GM12873 (cell line): ENCODE measurements around the gene PLPPR3.

Source experiments
- TF ChIP-seq, protein P1 (sequence below): IDR thresholded peaks from 2 replicates; pipeline ENCODE4 v1.5.1; 2012; ENCODE audit warnings: low read depth, mild to moderate bottlenecking, moderate library complexity, low read length, control low read depth; ENCODE audit not compliant: insufficient read depth; ENCODE audit errors: missing control alignments

The PLPPR3 gene

DNA sequence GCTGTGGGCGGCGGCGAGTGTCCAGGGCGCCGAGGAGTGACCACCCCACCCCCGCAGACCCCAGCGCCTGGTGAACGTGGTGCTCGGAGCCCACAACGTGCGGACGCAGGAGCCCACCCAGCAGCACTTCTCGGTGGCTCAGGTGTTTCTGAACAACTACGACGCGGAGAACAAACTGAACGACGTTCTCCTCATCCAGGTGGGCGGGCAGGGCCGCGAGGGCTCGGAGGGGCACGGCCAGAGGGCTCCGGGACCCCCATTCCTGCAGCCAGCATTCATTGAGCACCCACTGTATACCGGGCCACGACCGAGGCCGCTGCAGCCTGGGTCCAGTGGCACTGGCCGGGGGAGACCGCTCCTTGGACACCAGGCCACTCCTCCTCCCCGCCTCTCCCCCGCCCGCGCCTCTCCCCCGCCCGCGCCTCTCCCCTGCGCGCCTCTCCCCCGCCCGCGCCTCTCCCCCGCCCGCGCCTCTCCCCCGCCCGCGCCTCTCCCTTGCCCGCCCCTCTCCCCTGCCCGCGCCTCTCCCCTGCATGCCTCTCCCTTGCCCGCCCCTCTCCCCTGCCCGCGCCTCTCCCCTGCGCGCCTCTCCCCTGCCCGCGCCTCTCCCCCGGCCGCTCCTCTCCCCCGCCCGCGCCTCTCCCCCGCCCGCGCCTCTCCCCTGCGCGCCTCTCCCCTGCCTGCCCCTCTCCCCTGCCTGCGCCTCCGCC is 22.2 kb upstream of the PLPPR3 start:
- TF ChIP-seq, protein P1, sequence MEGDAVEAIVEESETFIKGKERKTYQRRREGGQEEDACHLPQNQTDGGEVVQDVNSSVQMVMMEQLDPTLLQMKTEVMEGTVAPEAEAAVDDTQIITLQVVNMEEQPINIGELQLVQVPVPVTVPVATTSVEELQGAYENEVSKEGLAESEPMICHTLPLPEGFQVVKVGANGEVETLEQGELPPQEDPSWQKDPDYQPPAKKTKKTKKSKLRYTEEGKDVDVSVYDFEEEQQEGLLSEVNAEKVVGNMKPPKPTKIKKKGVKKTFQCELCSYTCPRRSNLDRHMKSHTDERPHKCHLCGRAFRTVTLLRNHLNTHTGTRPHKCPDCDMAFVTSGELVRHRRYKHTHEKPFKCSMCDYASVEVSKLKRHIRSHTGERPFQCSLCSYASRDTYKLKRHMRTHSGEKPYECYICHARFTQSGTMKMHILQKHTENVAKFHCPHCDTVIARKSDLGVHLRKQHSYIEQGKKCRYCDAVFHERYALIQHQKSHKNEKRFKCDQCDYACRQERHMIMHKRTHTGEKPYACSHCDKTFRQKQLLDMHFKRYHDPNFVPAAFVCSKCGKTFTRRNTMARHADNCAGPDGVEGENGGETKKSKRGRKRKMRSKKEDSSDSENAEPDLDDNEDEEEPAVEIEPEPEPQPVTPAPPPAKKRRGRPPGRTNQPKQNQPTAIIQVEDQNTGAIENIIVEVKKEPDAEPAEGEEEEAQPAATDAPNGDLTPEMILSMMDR = no peak

DNA sequence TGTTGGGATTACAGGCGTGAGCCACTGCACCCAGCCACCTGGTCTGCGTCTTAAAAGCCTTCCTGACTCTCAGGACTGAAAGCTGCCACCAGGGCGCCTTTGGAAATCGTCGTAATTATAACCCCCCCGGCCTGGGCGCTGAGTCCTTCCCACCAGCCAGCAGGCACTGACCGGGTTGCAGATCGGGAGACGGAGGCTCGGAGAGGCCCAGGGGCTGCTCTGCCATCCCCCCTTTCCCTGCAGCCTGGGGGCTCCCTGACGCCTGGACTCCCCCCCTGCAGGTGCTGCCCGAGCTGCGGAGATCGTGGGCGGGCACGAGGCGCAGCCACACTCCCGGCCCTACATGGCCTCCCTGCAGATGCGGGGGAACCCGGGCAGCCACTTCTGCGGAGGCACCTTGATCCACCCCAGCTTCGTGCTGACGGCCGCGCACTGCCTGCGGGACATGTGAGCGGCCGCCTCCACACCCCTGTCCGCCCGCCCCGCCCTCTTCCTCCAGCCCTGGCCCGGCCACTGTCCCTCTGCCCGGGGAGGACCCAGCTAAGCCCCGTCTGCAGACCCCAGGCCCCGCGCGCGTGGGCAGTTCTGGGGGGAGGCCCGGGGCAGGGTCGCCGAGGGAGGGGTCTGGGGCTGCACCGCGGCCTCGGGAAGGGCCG is 21.6 kb upstream of the PLPPR3 start:
- TF ChIP-seq, protein P1 = no peak

DNA sequence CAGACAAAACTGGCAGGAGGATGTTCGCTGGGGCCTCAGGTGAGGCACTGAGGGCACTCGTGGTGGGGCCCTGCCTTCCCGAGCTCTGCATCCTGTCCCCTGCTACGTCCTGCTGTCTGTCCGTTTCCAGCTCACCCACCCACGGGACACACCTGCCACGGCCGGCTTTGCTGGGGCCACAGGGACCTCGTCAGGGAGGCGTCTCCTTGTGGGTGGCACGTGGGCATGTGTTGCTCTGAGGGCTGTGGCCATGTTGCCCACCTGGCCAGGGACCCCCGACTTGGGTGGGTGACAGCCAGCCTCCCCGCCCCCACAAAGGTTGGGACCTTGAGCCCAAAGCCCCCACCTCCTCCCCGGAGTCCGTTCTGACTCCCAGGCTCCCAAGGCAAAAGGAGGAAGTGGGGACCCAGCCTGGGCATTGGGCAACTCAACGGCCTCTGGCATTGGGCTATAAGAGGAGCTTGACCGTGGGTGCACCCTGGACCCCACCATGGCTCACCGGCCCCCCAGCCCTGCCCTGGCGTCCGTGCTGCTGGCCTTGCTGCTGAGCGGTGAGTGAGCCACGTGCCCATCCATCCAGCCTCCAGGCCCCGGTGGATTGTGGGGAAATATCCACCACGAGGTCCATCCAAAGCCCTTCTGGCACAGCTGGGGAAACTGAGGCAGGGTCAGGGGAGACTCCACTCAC is 18.9 kb upstream of the PLPPR3 start, which contains the start of gene PRTN3:
Gene PRTN3 (plus strand): TSS at position 481 of the 688 bp plus-strand sequence. CDS start 10 bp downstream, at position 491.
- TF ChIP-seq, protein P1 = no peak

DNA sequence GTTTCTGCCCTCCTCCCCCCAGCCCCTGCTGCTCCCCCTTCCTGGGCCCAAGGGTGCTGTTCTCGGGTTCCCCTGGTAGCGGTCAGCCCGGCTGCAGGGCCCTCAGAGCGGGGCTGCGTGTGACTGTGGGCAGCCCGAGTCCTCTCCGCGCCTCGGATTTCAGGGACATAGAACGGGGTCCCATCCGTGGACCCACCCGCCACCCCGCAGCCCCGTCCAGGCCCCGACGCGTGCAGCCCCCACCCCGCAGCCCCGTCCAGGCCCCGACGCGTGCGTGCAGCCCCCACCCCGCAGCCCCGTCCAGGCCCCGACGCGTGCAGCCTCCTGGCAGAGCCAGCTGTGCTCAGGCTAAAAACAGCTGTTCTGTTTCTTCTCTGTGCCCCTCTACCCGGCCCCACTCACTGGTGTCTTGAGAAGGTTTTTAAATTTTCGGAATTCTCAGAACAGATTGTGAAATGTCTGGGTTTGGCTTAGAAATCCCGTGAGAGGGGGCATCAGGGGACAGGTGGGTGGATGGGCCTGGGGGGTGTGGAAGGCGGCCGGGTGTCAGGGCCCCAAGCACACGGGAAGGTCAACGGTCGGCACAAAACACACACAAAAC is 13.6 kb upstream of the PLPPR3 start:
- TF ChIP-seq, protein P1 = no peak

DNA sequence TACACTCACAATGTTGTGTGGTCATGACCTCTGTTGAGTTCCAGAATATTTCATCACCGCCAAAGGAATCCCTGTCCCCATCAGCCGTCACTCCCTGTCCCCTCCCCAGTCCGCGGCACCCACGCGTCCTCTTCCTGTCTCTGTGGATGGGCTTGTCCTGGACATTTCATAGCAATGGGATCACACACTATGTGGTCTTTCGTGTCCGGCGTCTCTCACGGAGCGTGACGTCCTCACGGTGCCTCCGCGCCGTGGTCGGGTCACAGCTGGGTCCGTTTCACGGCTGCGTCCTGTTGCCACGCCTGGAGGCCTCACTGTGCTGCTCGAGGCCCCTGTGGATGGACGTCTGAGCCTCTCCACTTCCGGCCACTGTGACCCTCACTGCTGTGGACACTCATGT is 12.5 kb upstream of the PLPPR3 start:
- TF ChIP-seq, protein P1 = no peak

DNA sequence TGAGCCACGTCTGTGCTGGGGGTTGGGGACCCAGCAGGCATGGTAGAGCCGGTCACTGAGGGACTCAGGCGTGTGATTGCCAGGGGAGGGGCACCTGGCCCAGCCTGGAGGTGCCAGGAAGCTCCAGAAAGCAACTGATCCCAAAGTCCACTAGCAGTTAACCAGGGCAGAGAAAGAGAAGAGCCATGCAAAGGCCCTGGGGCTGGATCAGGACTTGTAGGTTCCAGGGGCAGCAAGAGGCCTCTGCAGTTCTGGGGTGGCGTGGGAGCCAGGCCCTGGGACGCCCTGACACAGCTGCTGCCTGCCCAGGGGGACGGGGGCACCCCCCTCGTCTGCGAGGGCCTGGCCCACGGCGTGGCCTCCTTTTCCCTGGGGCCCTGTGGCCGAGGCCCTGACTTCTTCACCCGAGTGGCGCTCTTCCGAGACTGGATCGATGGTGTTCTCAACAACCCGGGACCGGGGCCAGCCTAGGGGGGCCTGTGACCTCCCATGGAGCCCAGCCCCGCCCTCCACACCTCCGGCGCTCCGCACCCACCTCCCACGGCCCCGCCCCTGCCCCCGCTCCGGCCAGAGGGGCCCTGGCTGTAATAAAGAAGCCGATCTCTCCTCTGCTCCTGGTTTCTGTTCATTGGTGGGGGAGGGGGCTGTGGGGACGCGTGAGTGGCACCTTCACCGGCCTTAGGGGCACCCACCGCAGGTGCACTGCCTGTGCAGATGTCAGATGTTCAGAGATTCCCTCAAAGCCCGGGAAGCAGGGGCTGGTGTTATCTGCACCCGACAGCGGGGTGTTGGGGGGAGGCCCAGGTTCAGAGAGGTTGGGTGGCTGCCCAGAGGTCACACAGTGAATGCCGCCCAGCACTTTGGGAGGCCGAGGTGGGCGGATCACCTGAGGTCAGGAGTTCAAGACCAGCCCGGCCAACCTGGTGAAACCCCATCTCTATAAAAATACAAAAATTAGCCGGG is 9.9 kb upstream of the PLPPR3 start:
- TF ChIP-seq, protein P1 = no peak
